Kidney (tissue), 14 donors: ENCODE results near the gene TRIM41. TPM values are rescaled to one million over a fixed set of nuclear protein-coding genes. Genes with fewer than 3 reads are reported as not detected.

Experiments used
- DNase-seq, 5 donors: peaks; one replicate each; pipeline ENCODE4 v3.0.0-alpha.2; 2013 to 2020
- FAIRE-seq: peaks from 2 replicates; lab custom pipeline; 2012; peaks lifted over from hg19 to GRCh38; lab: Jason Lieb, UNC
- H3K27ac ChIP-seq, 2 donors: one replicate each; pipeline ENCODE4 v1.7.0; 2013; ENCODE audit warnings: low read depth in 2 of 2, low read length in 2 of 2, inconsistent platforms in 1 of 2
- H3K27me3 ChIP-seq: one replicate; pipeline ENCODE4 v1.7.1; 2013; ENCODE audit warnings: low read length, inconsistent platforms; ENCODE audit not compliant: control insufficient read depth, insufficient read depth
- H3K36me3 ChIP-seq, 3 donors: one replicate each; pipeline versions ENCODE4 v1.7.0 to v1.7.1; 2013; ENCODE audit warnings: low read length in 3 of 3, control low read depth in 1 of 3, inconsistent platforms in 1 of 3; ENCODE audit not compliant: insufficient read depth in 3 of 3, control insufficient read depth in 2 of 3
- H3K4me1 ChIP-seq, 3 donors: one replicate each; pipeline versions ENCODE4 v1.7.0 to v1.7.1; 2013; ENCODE audit warnings: low read length in 3 of 3, inconsistent platforms in 1 of 3, low read depth in 1 of 3; ENCODE audit not compliant: control insufficient read depth in 2 of 3, insufficient read depth in 2 of 3
- H3K4me3 ChIP-seq, 3 donors: one replicate each; pipeline versions ENCODE4 v1.7.0 to v1.8.1; 2013; ENCODE audit warnings: low read length in 3 of 3, control low read depth in 1 of 3, inconsistent platforms in 1 of 3
- H3K9ac ChIP-seq, 3 donors: one replicate each; pipeline versions ENCODE4 v1.7.0 to v1.7.1; 2013; ENCODE audit warnings: low read length in 3 of 3, control low read depth in 1 of 3, inconsistent platforms in 1 of 3
- H3K9me3 ChIP-seq, 3 donors: one replicate each; pipeline versions ENCODE4 v1.7.0 to v1.7.1; 2013; ENCODE audit warnings: low read length in 3 of 3, control low read depth in 1 of 3, inconsistent platforms in 1 of 3; ENCODE audit not compliant: control insufficient read depth in 2 of 3, insufficient read depth in 1 of 3
- intact Hi-C: fragments of 100-400 bp; cut with DNase I; formaldehyde crosslinking; loops from one replicate; pipeline ENCODE4 v1.11.1; 2022
- polyA plus RNA-seq: library from polyadenylated mRNA; stranded (reverse); fragments of 350-450 nt; fragmentation: Illumina TruSeq; extraction: RNeasy Lipid Tissue Mini Kit (QIAGEN cat#74804); gene quantifications from one replicate; pipeline ENCODE4 v1.2.3, GENCODE V29; 2014; ENCODE audit warnings: low read depth, low replicate concordance; ENCODE audit not compliant: insufficient read depth
- total RNA-seq: library from RNA; stranded (reverse); fragmentation: NEBNext Ultra II Directional; extraction: Animal tissue kit (Norgen Biotek cat#: 25700); gene quantifications from one replicate; pipeline ENCODE4 v1.2.1, GENCODE V29; 2021
- TF ChIP-seq, protein P1 (sequence below): IDR thresholded peaks from 3 replicates; pipeline ENCODE4 v1.5.1; 2012; ENCODE audit warnings: mild to moderate bottlenecking, moderate library complexity, borderline replicate concordance; ENCODE audit not compliant: insufficient read depth; ENCODE audit errors: extremely low read depth
- donor health status: control.
- donor health status: control.
- donor health status: control.
- donor health status: control.
- donor health status: control.
- donor health status: DM: yes; HTN: yes; CAD: no.
- donor health status: Normal renal cell carcinoma (clear cell type).

TRIM41 gene
- total and polyA plus RNA-seq, 2 donors from 2014 or later: 21.8 to 34.9 TPM

GRCh38 chr5:181241393-181241975, 18.4 kb downstream of the TRIM41 start:
- TF ChIP-seq, protein P1, sequence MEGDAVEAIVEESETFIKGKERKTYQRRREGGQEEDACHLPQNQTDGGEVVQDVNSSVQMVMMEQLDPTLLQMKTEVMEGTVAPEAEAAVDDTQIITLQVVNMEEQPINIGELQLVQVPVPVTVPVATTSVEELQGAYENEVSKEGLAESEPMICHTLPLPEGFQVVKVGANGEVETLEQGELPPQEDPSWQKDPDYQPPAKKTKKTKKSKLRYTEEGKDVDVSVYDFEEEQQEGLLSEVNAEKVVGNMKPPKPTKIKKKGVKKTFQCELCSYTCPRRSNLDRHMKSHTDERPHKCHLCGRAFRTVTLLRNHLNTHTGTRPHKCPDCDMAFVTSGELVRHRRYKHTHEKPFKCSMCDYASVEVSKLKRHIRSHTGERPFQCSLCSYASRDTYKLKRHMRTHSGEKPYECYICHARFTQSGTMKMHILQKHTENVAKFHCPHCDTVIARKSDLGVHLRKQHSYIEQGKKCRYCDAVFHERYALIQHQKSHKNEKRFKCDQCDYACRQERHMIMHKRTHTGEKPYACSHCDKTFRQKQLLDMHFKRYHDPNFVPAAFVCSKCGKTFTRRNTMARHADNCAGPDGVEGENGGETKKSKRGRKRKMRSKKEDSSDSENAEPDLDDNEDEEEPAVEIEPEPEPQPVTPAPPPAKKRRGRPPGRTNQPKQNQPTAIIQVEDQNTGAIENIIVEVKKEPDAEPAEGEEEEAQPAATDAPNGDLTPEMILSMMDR: no peak
- FAIRE-seq (no peak), DNase-seq (no peak)
- Histone ChIP-seq H3K27me3 (no peaks in the 10 kb centered on the region), H3K27ac (no peak overlapping the region), H3K4me3 (peak overlapping the region in 1 of 3 donors; percentile 83), H3K4me1 (peaks cover 4 to 22% (median 15%) of the 10 kb centered on the region in 3 donors), H3K36me3 (peaks cover 25 to 46% (median 37%) of the 10 kb centered on the region in 3 donors), H3K9me3 (no peaks in the 10 kb centered on the region), H3K9ac (peak overlapping the region in 1 of 3 donors; percentile 100)
- intact Hi-C loops: no loop called here

GRCh38 chr5:181242031-181242451, 19.0 kb downstream of the TRIM41 start:
- intact Hi-C loops: no loop called here

DNA sequence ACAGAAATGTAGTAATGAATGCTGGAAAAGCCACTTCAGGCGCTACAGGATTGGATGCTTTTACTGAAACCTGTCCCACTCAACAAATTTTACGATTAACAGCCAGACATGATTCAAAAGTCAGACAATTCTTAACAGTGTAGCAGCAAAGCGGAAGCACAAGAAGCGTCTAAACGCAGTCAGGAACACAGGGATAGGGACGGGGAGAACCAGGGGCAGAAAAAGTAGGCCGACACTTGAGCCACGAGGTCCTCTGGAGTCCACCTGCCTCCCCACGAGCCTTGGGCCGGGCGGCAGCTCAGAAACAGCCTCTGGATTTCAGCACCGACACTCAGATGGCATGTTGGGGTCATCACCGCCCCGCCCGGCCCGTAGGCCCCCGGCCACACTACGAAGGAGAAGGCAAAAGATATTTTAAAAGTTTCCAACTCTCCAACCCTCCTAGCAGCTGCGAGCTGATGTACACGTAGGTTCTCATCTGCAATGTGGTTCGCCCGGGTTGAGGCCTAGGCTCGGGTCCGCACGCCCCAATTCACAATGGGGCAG, 20.0 kb downstream of the TRIM41 start:
- Histone ChIP-seq H3K27ac (peak overlapping the region; percentile 93 to 94), H3K36me3 (peaks cover 16 to 30% (median 25%) of the 10 kb centered on the region in 3 donors), H3K9me3 (no peaks in the 10 kb centered on the region), H3K9ac (peak overlapping the region; percentile 95 to 100 (median 97)), H3K27me3 (no peaks in the 10 kb centered on the region), H3K4me1 (peaks cover 4 to 28% (median 17%) of the 10 kb centered on the region in 3 donors), H3K4me3 (peak overlapping the region; percentile 83 to 99 (median 95))
- no peak for FAIRE-seq
- TF ChIP-seq, protein P1: no peak
- intact Hi-C loops: no loop called here
- peak in 3 of 5 donors; percentile 25 to 76 (median 55) for DNase-seq

More at GRCh38 chr5:181242031-181242451, 19.0 kb downstream of the TRIM41 start:
- no peak overlapping the region for H3K27ac ChIP-seq
- peaks cover 4 to 22% (median 15%) of the 10 kb centered on the region in 3 donors for H3K4me1 ChIP-seq
- TF ChIP-seq, protein P1: no peak
- peaks cover 25 to 40% (median 35%) of the 10 kb centered on the region in 3 donors for H3K36me3 ChIP-seq
- peak overlapping the region in 2 of 3 donors; percentile 95 to 100 for H3K9ac ChIP-seq
- no peaks in the 10 kb centered on the region for H3K27me3 ChIP-seq
- FAIRE-seq (no peak), DNase-seq (no peak)
- H3K4me3 ChIP-seq: peak overlapping the region; percentile 83 to 99 (median 95)
- no peaks in the 10 kb centered on the region for H3K9me3 ChIP-seq
